Measurements from ENCODE around the gene ZNF578.

- TF ChIP-seq CTCF (conservative IDR thresholded peaks at IDR 0.05; ENCODE audit: low read length) (no peak), EZH2phosphoT487 (IDR thresholded peaks at IDR 0.05; ENCODE audit: borderline replicate concordance) (no peak)
Measured at GRCh38 chr19:52442179-52442578, 11.2 kb upstream of the ZNF578 start.

Measured in Loucy (cell line).